GM12872 (cell line): ENCODE results near the gene POU1F1.

Source experiments
- CTCF ChIP-seq: IDR thresholded peaks from 3 replicates; pipeline ENCODE4 v1.5.1; 2011; ENCODE audit warnings: low read depth, mild to moderate bottlenecking, low read length, moderate library complexity; ENCODE audit not compliant: insufficient read depth

Gene POU1F1

GRCh38 chr3:87248831-87249230, 27.6 kb downstream of the POU1F1 start:
- no peak for TF ChIP-seq CTCF

GRCh38 chr3:87247430-87247773, 29.0 kb downstream of the POU1F1 start:
- no peak for TF ChIP-seq CTCF

GRCh38 chr3:87246662-87247429, 29.5 kb downstream of the POU1F1 start:
- TF ChIP-seq CTCF: no peak

- TF ChIP-seq CTCF: no peak
Measured at GRCh38 chr3:87236093-87236492, 40.3 kb downstream of the POU1F1 start.

GRCh38 chr3:87233805-87234204, 42.6 kb downstream of the POU1F1 start:
- TF ChIP-seq CTCF: no peak

- no peak for TF ChIP-seq CTCF
Measured at GRCh38 chr3:87229113-87229512, 47.3 kb downstream of the POU1F1 start.

GRCh38 chr3:87228316-87228715, 48.1 kb downstream of the POU1F1 start:
- TF ChIP-seq CTCF: no peak
